Measurements from ENCODE around the gene CD22.

- TF ChIP-seq CTCF (IDR thresholded peaks at IDR 0.05; ENCODE audit: control extremely low read depth in 1 of 3, insufficient read depth in 1 of 3, low read depth in 1 of 3, low read length in 3 of 3): no peak
- no peak for TF ChIP-seq SP1 (IDR thresholded peaks at IDR 0.05; ENCODE audit: low read depth, low read length)
- TF ChIP-seq TBP (IDR thresholded peaks at IDR 0.05; ENCODE audit: low read depth, low read length): no peak
- no peak for TF ChIP-seq EP300 (IDR thresholded peaks at IDR 0.05; ENCODE audit: borderline replicate concordance in 1 of 2, low read depth in 2 of 2, low read length in 2 of 2)
- no peak for TF ChIP-seq CBX5 (IDR thresholded peaks at IDR 0.05; ENCODE audit: low read depth, low read length)
- TF ChIP-seq BACH1 (IDR thresholded peaks at IDR 0.05; ENCODE audit: low read length): no peak
- no peak for TF ChIP-seq SAP30 (IDR thresholded peaks at IDR 0.05; ENCODE audit: insufficient read depth, insufficient replicate concordance, low read length)
- no peak for TF ChIP-seq SP2 (IDR thresholded peaks at IDR 0.05; ENCODE audit: low read length)
- TF ChIP-seq POLR2AphosphoS5 (IDR thresholded peaks at IDR 0.05; ENCODE audit: low read depth, low read length): no peak
Observed at GRCh38 chr19:35297922-35298321, 31.1 kb upstream of the CD22 start.

Data from H1 (cell line).